ENCODE measurements around the gene ABCG4. TPM values are rescaled to one million over a fixed set of nuclear protein-coding genes. Genes with fewer than 3 reads are reported as not detected.

The ABCG4 gene
- total and polyA plus RNA-seq, 9 of the 15 experiments (the other 6 are each of a cell fraction or from before 2014, with no cell fraction given) = 0.03 to 0.11 (median 0.07) TPM; not detected in 4

GRCh38 chr11:119107538-119108145 is 41.2 kb upstream of the ABCG4 start (continued):
- TF ChIP-seq RNF219 (CRISPR knock-in tag; IDR thresholded peaks at IDR 0.05) (no peak), FOXK1 (CRISPR knock-in tag; IDR thresholded peaks at IDR 0.05; ENCODE audit: borderline replicate concordance) (no peak), ZNF511 (CRISPR knock-in tag; IDR thresholded peaks at IDR 0.05) (peak; percentile 18; the same call in 1 of the 2 replicates), UBTF (IDR thresholded peaks at IDR 0.05; ENCODE audit: borderline replicate concordance in 1 of 2, low read depth in 2 of 2, low read length in 2 of 2) (peak in 1 of 2 experiments; percentile 83; a peak in 2 of 4 replicates), HBP1 (CRISPR knock-in tag; IDR thresholded peaks at IDR 0.05) (no peak), ELK1 (CRISPR knock-in tag; IDR thresholded peaks at IDR 0.05) (no peak), ZNF655 (CRISPR knock-in tag; IDR thresholded peaks at IDR 0.05) (no peak), ERF (CRISPR knock-in tag; IDR thresholded peaks at IDR 0.05) (no peak), KAT8 (IDR thresholded peaks at IDR 0.05; ENCODE audit: low read depth) (no peak), SRSF9 (IDR thresholded peaks at IDR 0.05; ENCODE audit: borderline replicate concordance, low read depth, low read length) (no peak), CHCHD3 (CRISPR knock-in tag; IDR thresholded peaks at IDR 0.05) (no peak), TAL1 (IDR thresholded peaks at IDR 0.05) (no peak), SAP30 (IDR thresholded peaks at IDR 0.05; ENCODE audit: borderline replicate concordance, insufficient read depth, low read depth, low read length, poor library complexity, severe bottlenecking) (peak; percentile 17), LARP7 (IDR thresholded peaks at IDR 0.05) (no peak), NRF1 (conservative IDR thresholded peaks at IDR 0.05 in 1 of 2, IDR thresholded peaks at IDR 0.05 in 1 of 2) (peak in 1 of 2 experiments; percentile 42; a peak in 3 of 4 replicates), RBFOX2 (IDR thresholded peaks at IDR 0.05; ENCODE audit: low read depth, low read length) (peak; percentile 72), HCFC1 (IDR thresholded peaks at IDR 0.05; ENCODE audit: low read depth, low read length) (no peak), PHF8 (IDR thresholded peaks at IDR 0.05; ENCODE audit: borderline replicate concordance, low read length) (peak; percentile 14; the same call in 1 of the 2 replicates)
